ENCODE measurements around the gene EFCAB7. TPM values are rescaled to one million over a fixed set of nuclear protein-coding genes. Genes with fewer than 3 reads are reported as not detected.

EFCAB7 gene
- total RNA-seq, 6 experiments from 2014 or later: 3.2 to 4.5 (median 4.0) TPM

- Mint-ChIP-seq H3K36me3 (ENCODE audit: low read depth) (peaks cover 4% of the 10 kb centered on the region; the same call in 1 of the 2 replicates), H3K4me1 (ENCODE audit: low read depth) (peaks cover 42% of the 10 kb centered on the region), H3K27me3 (ENCODE audit: insufficient read depth) (no peaks in the 10 kb centered on the region), H3K4me3 (no peak overlapping the region), H3K9me3 (no peaks in the 10 kb centered on the region), H3K27ac (no peak overlapping the region)
- TF ChIP-seq CTCF (IDR thresholded peaks at IDR 0.05): no peak
- DNase-seq: no peak
Measured at GRCh38 chr1:63621075-63621474, 97.8 kb downstream of the EFCAB7 start.

DNA sequence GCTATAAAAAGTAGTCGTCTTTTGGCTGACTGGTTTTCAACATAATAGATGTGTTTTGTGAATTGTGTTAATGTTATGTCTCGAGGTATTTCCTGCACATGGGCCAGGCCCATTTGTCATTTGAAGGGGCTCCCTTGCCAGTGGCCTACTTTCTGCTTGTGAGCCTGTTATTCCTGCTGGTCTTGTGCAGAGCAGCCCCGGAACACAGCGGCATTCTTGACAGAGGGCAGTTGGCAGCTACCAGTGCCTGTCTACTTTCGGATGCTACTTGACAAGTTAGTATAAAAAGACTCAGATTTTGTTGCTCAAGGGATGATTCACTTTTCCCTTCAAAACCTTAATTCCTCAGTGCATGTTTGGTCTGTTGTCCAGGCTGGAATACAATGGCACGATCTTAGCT lies 98.4 kb downstream of the EFCAB7 start:
- H3K27ac Mint-ChIP-seq: no peak overlapping the region
- no peak for TF ChIP-seq CTCF (IDR thresholded peaks at IDR 0.05)
- peaks cover 42% of the 10 kb centered on the region for H3K4me1 Mint-ChIP-seq (ENCODE audit: low read depth)
- DNase-seq: no peak
- H3K4me3 Mint-ChIP-seq: no peak overlapping the region
- H3K9me3 Mint-ChIP-seq: no peaks in the 10 kb centered on the region
- peaks cover 4% of the 10 kb centered on the region; the same call in 1 of the 2 replicates for H3K36me3 Mint-ChIP-seq (ENCODE audit: low read depth)
- no peaks in the 10 kb centered on the region for H3K27me3 Mint-ChIP-seq (ENCODE audit: insufficient read depth)

Other genes with a start within 250 kb of the EFCAB7 start
- gene FOXD3, start 201.0 kb upstream of the EFCAB7 start, total RNA-seq (2021; fragmentation: NEBNext Ultra II Directional; extraction: Animal tissue kit (Norgen Biotek cat#: 25700)): not detected
- gene ALG6, start 155.9 kb upstream of the EFCAB7 start, total RNA-seq (2021; fragmentation: NEBNext Ultra II Directional; extraction: Animal tissue kit (Norgen Biotek cat#: 25700)): 1 to 10 TPM; 6.7 to 9.0 (median 7.7) TPM
- gene ITGB3BP, start 300 bp upstream of the EFCAB7 start, total RNA-seq (2021; fragmentation: NEBNext Ultra II Directional; extraction: Animal tissue kit (Norgen Biotek cat#: 25700)): 10 to 100 TPM; 16.7 to 25.1 (median 22.3) TPM
- 10 to 100 TPM; 31.6 to 46.2 (median 32.9) TPM for gene PGM1, start 69.9 kb downstream of the EFCAB7 start, total RNA-seq (2021; fragmentation: NEBNext Ultra II Directional; extraction: Animal tissue kit (Norgen Biotek cat#: 25700))

Data from HFFc6 (cell line).